Naive B cell (primary cell): ENCODE results near the gene C1orf56. TPM values are rescaled to one million over a fixed set of nuclear protein-coding genes. Genes with fewer than 3 reads are reported as not detected.
A peak's percentile ranks its signal among the peaks of the same experiment; 100 is the strongest.

ENCODE experiments used
- ATAC-seq, 2 donors: fragments of 150-1000 bp; cut with Tn5 transposase; 2 replicates each; pipeline ENCODE4 v1.10.0; 2021; ENCODE audit warnings: low read depth in 2 of 2, mild to moderate bottlenecking in 2 of 2, moderate library complexity in 2 of 2
- DNase-seq: peaks from one replicate; pipeline ENCODE4 v3.0.0; 2022
- H3K27ac Mint-ChIP-seq, 6 donors: one replicate each; pipeline ENCODE4 v1.8.0; 2020 to 2022; ENCODE audit warnings: mild to moderate bottlenecking in 6 of 6, mixed read lengths in 6 of 6, moderate library complexity in 5 of 6, inconsistent platforms in 2 of 6
- H3K27me3 Mint-ChIP-seq, 3 donors: one replicate each; pipeline ENCODE4 v1.8.0; 2021 to 2022; ENCODE audit warnings: mixed read lengths in 3 of 3, mild to moderate bottlenecking in 1 of 3
- H3K36me3 Mint-ChIP-seq, 2 donors: one replicate each; pipeline ENCODE4 v1.8.0; 2020 to 2022; ENCODE audit warnings: mixed read lengths in 2 of 2, inconsistent platforms in 1 of 2, mild to moderate bottlenecking in 1 of 2
- H3K4me1 Mint-ChIP-seq, 3 donors: one replicate each; pipeline ENCODE4 v1.8.0; 2020 to 2022; ENCODE audit warnings: mixed read lengths in 3 of 3, inconsistent platforms in 1 of 3, mild to moderate bottlenecking in 1 of 3, moderate library complexity in 1 of 3
- H3K4me3 Mint-ChIP-seq, 8 donors: one replicate each; pipeline ENCODE4 v1.8.0; 2020 to 2022; ENCODE audit warnings: mild to moderate bottlenecking in 8 of 8, mixed read lengths in 8 of 8, moderate library complexity in 8 of 8, inconsistent platforms in 2 of 8
- H3K9me3 Mint-ChIP-seq, 7 donors: one replicate each; pipeline ENCODE4 v1.8.0; 2020 to 2022; ENCODE audit warnings: mixed read lengths in 7 of 7, mild to moderate bottlenecking in 5 of 7, inconsistent platforms in 2 of 7, moderate library complexity in 1 of 7
- polyA plus RNA-seq, 6 donors: library from polyadenylated mRNA; unstranded; fragments of 300-500 nt; fragmentation: Illumina TruSeq; gene quantifications; one replicate each; pipeline ENCODE4 v1.2.3, GENCODE V29; 2021; ENCODE audit warnings: low read depth in 6 of 6

C1orf56 gene
- polyA plus RNA-seq, result 10 to 100 TPM in 1 of 6 donors, 1 to 10 TPM in 5; 1.3 to 10.7 (median 8.2) TPM

DNA sequence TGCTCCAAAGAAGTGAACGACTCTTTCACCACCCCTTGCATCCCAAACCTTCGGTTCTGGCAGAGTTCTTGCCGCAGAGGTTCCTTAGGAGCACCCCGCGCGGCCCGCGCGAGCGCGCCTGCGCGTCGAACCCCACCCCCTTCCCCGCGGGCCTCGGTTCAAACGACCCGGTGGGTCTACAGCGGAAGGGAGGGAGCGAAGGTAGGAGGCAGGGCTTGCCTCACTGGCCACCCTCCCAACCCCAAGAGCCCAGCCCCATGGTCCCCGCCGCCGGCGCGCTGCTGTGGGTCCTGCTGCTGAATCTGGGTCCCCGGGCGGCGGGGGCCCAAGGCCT is at the start of gene C1orf56:
C1orf56 (plus strand) TSS at position 161 of the 334 bp plus-strand sequence; CDS start at position 258, 97 bp downstream.
- no peaks in the 10 kb centered on the region for H3K9me3 Mint-ChIP-seq

GRCh38 chr1:150997949-150998348 is 49.6 kb upstream of the C1orf56 start:
- H3K27ac Mint-ChIP-seq, result no peak overlapping the region
- DNase-seq (no peak), ATAC-seq (no peak)
- H3K9me3 Mint-ChIP-seq, result no peaks in the 10 kb centered on the region
- H3K27me3 Mint-ChIP-seq, result no peaks in the 10 kb centered on the region
- H3K4me1 Mint-ChIP-seq, result peaks cover 4 to 15% (median 10%) of the 10 kb centered on the region in 3 donors
- peaks cover 4 to 16% of the 10 kb centered on the region in 2 donors for H3K36me3 Mint-ChIP-seq
- no peak overlapping the region for H3K4me3 Mint-ChIP-seq

More for the DNA sequence above, at the start of gene C1orf56:
- Mint-ChIP-seq H3K27ac (peak within 1 kb of the TSS; percentile 77 to 96 (median 90)), H3K4me1 (peaks cover 31 to 47% (median 36%) of the 10 kb centered on the region in 3 donors), H3K27me3 (no peaks in the 10 kb centered on the region), H3K36me3 (peaks cover 0 to 6% of the 10 kb centered on the region in 2 donors), H3K4me3 (peak within 1 kb of the TSS; percentile 93 to 98 (median 95))
- DNase-seq, result peak; percentile 66
- ATAC-seq, result peak; percentile 66 to 70

DNA sequence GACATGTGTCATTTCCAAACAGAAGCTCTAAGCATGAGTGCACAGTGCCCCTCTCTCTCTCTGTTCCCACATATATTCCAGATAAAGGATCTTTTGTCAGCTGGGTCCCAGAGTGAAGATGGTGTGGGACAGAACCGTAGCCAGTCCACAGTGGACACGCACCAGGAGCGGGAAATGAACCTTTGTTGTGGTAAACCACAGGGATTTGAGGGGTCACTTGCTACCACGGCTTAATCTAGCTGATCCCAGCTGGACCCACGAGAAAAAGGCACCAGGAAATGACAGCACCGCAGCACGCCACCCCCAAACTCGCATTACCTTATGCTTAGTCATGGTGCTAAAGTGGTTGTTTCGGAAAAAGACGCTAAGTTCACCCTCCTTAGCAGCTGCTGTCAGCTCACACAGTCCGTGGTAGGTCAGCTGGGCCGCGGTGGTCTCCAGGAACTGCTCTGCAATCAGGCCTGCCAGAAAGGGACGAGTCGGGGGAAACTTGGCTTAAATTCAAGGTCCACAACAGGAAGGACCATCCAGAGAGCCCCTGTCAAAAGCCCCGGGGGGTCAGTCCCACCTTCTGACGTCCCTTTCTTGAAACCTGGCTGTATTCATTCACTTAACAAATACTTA is 48.4 kb upstream of the C1orf56 start:
- Mint-ChIP-seq H3K27ac (no peak overlapping the region), H3K9me3 (no peaks in the 10 kb centered on the region), H3K36me3 (peaks cover 4 to 16% of the 10 kb centered on the region in 2 donors), H3K27me3 (no peaks in the 10 kb centered on the region), H3K4me3 (no peak overlapping the region), H3K4me1 (peaks cover 13 to 23% (median 16%) of the 10 kb centered on the region in 3 donors)
- no peak for DNase-seq
- no peak for ATAC-seq

DNA sequence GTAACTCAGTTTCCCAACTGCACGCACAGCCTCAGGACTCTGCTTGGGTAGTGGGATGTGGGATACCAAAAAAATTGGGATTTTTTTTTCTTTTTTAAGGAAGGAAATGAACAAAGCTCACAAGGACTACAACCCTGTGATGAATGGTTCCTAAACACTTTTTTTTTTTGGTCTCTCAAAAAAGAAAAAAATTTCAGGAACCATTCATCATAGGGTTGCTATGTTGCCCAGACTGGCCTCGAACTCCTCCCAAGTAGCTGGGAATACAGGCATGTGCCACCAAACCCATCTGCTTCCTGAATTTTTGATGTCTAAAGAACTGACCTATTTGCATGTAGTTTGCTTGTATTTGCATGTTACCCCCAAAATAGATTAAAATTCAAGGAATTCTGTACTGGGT is 47.6 kb upstream of the C1orf56 start:
- Mint-ChIP-seq H3K27me3 (no peaks in the 10 kb centered on the region), H3K9me3 (no peaks in the 10 kb centered on the region), H3K4me1 (peaks cover 13 to 24% (median 20%) of the 10 kb centered on the region in 3 donors), H3K36me3 (peaks cover 4 to 16% of the 10 kb centered on the region in 2 donors), H3K27ac (no peak overlapping the region), H3K4me3 (no peak overlapping the region)
- DNase-seq (no peak), ATAC-seq (no peak)

GRCh38 chr1:151000408-151000807 is 47.1 kb upstream of the C1orf56 start:
- H3K4me1 Mint-ChIP-seq, result peaks cover 16 to 29% (median 25%) of the 10 kb centered on the region in 3 donors
- no peaks in the 10 kb centered on the region for H3K27me3 Mint-ChIP-seq
- H3K4me3 Mint-ChIP-seq, result no peak overlapping the region
- no peak overlapping the region for H3K27ac Mint-ChIP-seq
- ATAC-seq (no peak), DNase-seq (no peak)
- no peaks in the 10 kb centered on the region for H3K9me3 Mint-ChIP-seq
- peaks cover 4 to 16% of the 10 kb centered on the region in 2 donors for H3K36me3 Mint-ChIP-seq

GRCh38 chr1:151001602-151002001 is 45.9 kb upstream of the C1orf56 start:
- Mint-ChIP-seq H3K4me3 (no peak overlapping the region), H3K27ac (peak overlapping the region in 1 of 6 donors; percentile 75), H3K4me1 (peaks cover 28 to 41% (median 37%) of the 10 kb centered on the region in 3 donors), H3K36me3 (peaks cover 4 to 16% of the 10 kb centered on the region in 2 donors), H3K27me3 (no peaks in the 10 kb centered on the region), H3K9me3 (no peaks in the 10 kb centered on the region)
- ATAC-seq (no peak), DNase-seq (no peak)

- Mint-ChIP-seq H3K9me3 (no peaks in the 10 kb centered on the region), H3K4me3 (no peak overlapping the region), H3K27me3 (no peaks in the 10 kb centered on the region), H3K36me3 (peaks cover 4 to 14% of the 10 kb centered on the region in 2 donors), H3K27ac (peak overlapping the region in 1 of 6 donors; percentile 75), H3K4me1 (peaks cover 32 to 46% (median 41%) of the 10 kb centered on the region in 3 donors)
- no peak for DNase-seq
- ATAC-seq, result no peak
These were observed 45.5 kb upstream of the C1orf56 start for GRCh38 chr1:151002051-151002450.

GRCh38 chr1:151002611-151003010 is 44.9 kb upstream of the C1orf56 start:
- H3K4me3 Mint-ChIP-seq, result peak overlapping the region in 6 of 8 donors; percentile 3 to 61 (median 25)
- ATAC-seq, result no peak
- peaks cover 37 to 51% (median 47%) of the 10 kb centered on the region in 3 donors for H3K4me1 Mint-ChIP-seq
- no peaks in the 10 kb centered on the region for H3K27me3 Mint-ChIP-seq
- peak overlapping the region in 3 of 6 donors; percentile 48 to 75 (median 57) for H3K27ac Mint-ChIP-seq
- H3K36me3 Mint-ChIP-seq, result peaks cover 4 to 8% of the 10 kb centered on the region in 2 donors
- no peaks in the 10 kb centered on the region for H3K9me3 Mint-ChIP-seq
- no peak for DNase-seq

DNA sequence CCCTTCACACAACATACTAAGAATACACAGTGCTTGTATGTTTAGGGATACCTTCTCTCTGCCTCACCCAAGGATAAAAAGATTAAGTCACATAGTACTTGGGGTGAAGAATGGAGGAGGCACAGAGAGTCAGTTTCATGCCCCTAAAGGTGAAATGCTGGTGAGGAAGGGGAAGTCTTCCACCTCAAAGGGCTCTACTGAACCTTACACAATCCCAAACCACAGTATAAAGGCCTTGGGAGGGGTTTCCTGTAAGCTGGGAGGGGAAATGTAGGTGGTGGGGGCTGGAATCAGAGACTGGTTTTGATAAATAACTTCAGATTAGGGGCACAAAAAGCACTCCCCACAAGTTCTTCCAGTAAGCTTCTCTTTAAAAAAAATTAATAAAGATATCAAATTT is 44.4 kb upstream of the C1orf56 start:
- Mint-ChIP-seq H3K27me3 (no peaks in the 10 kb centered on the region), H3K36me3 (peaks cover 4 to 8% of the 10 kb centered on the region in 2 donors), H3K4me1 (peaks cover 41 to 57% (median 53%) of the 10 kb centered on the region in 3 donors), H3K27ac (peak overlapping the region in 3 of 6 donors; percentile 26 to 75 (median 50)), H3K9me3 (no peaks in the 10 kb centered on the region), H3K4me3 (peak overlapping the region in 4 of 8 donors; percentile 3 to 31 (median 20))
- ATAC-seq, result no peak
- DNase-seq, result no peak

GRCh38 chr1:151005729-151006319 is 41.7 kb upstream of the C1orf56 start:
- ATAC-seq, result no peak
- peaks cover 55 to 75% (median 72%) of the 10 kb centered on the region in 3 donors for H3K4me1 Mint-ChIP-seq
- no peak for DNase-seq
- H3K36me3 Mint-ChIP-seq, result peaks cover 0 to 8% of the 10 kb centered on the region in 2 donors
- H3K27me3 Mint-ChIP-seq, result no peaks in the 10 kb centered on the region
- H3K4me3 Mint-ChIP-seq, result peak overlapping the region; percentile 87 to 99 (median 98)
- H3K9me3 Mint-ChIP-seq, result no peaks in the 10 kb centered on the region
- peak overlapping the region in 5 of 6 donors; percentile 95 to 98 (median 97) for H3K27ac Mint-ChIP-seq

DNA sequence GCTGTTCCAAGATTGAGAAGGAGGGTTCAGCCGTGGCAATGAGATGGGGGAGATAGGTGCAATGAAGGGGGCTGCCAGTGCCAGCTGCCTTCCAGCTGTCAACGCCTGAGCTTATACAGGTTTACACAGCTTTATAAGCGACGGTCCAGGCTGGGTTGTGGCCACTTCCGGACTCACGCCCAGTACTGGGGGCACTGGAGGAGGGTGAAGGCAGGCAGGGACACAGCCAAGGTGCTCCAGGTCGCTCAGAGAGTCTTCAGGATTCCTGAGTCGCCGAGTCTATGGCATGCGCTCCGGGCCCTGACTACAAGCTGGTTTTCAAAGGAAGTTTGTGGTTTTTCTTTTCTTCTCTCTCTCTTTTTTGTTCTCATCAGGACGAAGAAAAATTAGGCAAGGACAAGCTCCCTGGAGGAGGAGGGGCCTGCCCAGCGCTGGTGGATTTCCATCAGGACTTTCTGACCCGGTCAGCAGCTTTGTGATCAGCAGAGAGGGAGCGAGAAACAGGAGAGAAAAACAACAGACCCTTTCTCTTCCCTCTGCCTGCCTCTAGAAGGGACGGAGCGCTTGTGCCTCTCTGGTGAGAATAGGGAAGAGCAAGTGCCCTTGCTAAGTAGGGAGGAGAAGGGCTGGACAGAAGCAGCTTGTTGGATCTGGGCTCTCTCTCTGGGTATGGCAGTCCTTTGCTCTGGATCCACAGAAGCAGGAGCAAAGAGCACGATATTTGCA is 41.1 kb upstream of the C1orf56 start, which contains the start of gene MINDY1:
MINDY1 (minus strand) TSS at position 576 of the 726 bp plus-strand sequence. CDS start 4,285 bp downstream, outside the sequence.
- Mint-ChIP-seq H3K4me3 (peak within 1 kb of the TSS; percentile 87 to 99 (median 98)), H3K27me3 (no peaks in the 10 kb centered on the region), H3K36me3 (peaks cover 0 to 5% of the 10 kb centered on the region in 2 donors), H3K9me3 (no peaks in the 10 kb centered on the region), H3K27ac (peak within 1 kb of the TSS; percentile 95 to 99 (median 98)), H3K4me1 (peaks cover 54 to 78% (median 74%) of the 10 kb centered on the region in 3 donors)
- ATAC-seq, result peak; percentile 30 to 36
- DNase-seq, result peak; percentile 36

DNA sequence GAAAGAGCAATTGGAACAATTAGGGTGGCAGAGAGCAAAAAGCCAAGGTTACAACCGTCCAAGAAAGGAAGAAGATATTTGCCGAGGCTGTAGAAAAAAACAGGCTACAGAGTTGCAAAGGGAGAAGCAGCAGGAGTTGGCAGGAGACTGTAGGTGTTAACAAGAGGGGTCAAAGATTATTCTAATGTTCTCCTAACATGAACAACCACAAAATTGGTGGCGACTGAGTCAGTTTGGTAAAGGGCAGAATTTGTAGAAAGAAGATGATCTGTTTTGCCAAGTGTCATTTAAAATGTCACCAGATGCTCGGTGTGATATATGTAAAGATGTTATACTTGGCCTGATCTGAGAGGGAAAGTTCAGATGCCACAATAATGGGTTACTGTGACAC is 39.7 kb upstream of the C1orf56 start:
- no peak for ATAC-seq
- Mint-ChIP-seq H3K27ac (peak overlapping the region; percentile 95 to 99 (median 98)), H3K36me3 (no peaks in the 10 kb centered on the region), H3K4me3 (peak overlapping the region; percentile 87 to 99 (median 97)), H3K27me3 (no peaks in the 10 kb centered on the region), H3K9me3 (no peaks in the 10 kb centered on the region), H3K4me1 (peaks cover 45 to 79% (median 64%) of the 10 kb centered on the region in 3 donors)
- DNase-seq, result no peak
